ENCODE data around the gene AGGF1. TPM values are rescaled to one million over a fixed set of nuclear protein-coding genes. Genes with fewer than 3 reads are reported as not detected.
"Not testable (repeated sequence)": the region's sequence is repeated elsewhere in the genome, so short reads cannot be mapped to it uniquely, and the experiment has no call there.

AGGF1 gene
- total RNA-seq, 1 donor from 2014 or later, result 32.9 TPM

- intact Hi-C loops (cut with micrococcal nuclease), result no loop called here
- no peak for DNase-seq
- no peak overlapping the region for H3K27ac Mint-ChIP-seq
- H3K4me3 Mint-ChIP-seq, result no peak overlapping the region
- no peaks in the 10 kb centered on the region for H3K9me3 Mint-ChIP-seq
- no peaks in the 10 kb centered on the region for H3K27me3 Mint-ChIP-seq
- peaks cover 53% of the 10 kb centered on the region for H3K36me3 Mint-ChIP-seq (ENCODE audit: low read depth)
- peaks cover 20% of the 10 kb centered on the region for H3K4me1 Mint-ChIP-seq
Measured at GRCh38 chr5:77035950-77036349, 5.7 kb downstream of the AGGF1 start.

GRCh38 chr5:77046416-77047073 lies 16.3 kb downstream of the AGGF1 start:
- Mint-ChIP-seq H3K9me3 (no peaks in the 10 kb centered on the region), H3K4me1 (peaks cover 11% of the 10 kb centered on the region), H3K36me3 (ENCODE audit: low read depth) (peaks cover 43% of the 10 kb centered on the region), H3K27ac (no peak overlapping the region), H3K4me3 (no peak overlapping the region), H3K27me3 (no peaks in the 10 kb centered on the region)
- no peak for DNase-seq
- intact Hi-C loops (cut with micrococcal nuclease), result no loop called here

- no peaks in the 10 kb centered on the region for H3K9me3 Mint-ChIP-seq
- intact Hi-C loops (cut with micrococcal nuclease), result no loop called here
Measured at GRCh38 chr5:77064040-77064439, 33.8 kb downstream of the AGGF1 start.

GRCh38 chr5:77065256-77065655 lies 35.1 kb downstream of the AGGF1 start:
- no peak for DNase-seq
- Mint-ChIP-seq H3K9me3 (no peaks in the 10 kb centered on the region), H3K27ac (no peak overlapping the region), H3K4me1 (peaks cover 13% of the 10 kb centered on the region), H3K4me3 (no peak overlapping the region), H3K27me3 (no peaks in the 10 kb centered on the region), H3K36me3 (ENCODE audit: low read depth) (peaks cover 51% of the 10 kb centered on the region)
- intact Hi-C loops (cut with micrococcal nuclease), result no loop called here

More at GRCh38 chr5:77064040-77064439, 33.8 kb downstream of the AGGF1 start:
- no peak overlapping the region for H3K27ac Mint-ChIP-seq
- H3K4me1 Mint-ChIP-seq, result peaks cover 13% of the 10 kb centered on the region
- no peaks in the 10 kb centered on the region for H3K27me3 Mint-ChIP-seq
- H3K36me3 Mint-ChIP-seq (ENCODE audit: low read depth), result peaks cover 50% of the 10 kb centered on the region
- no peak for DNase-seq
- no peak overlapping the region for H3K4me3 Mint-ChIP-seq

- intact Hi-C loops (cut with micrococcal nuclease), result no loop called here
- peaks cover 13% of the 10 kb centered on the region for H3K4me1 Mint-ChIP-seq
- H3K27ac Mint-ChIP-seq, result no peak overlapping the region
- DNase-seq, result no peak
- H3K9me3 Mint-ChIP-seq, result no peaks in the 10 kb centered on the region
- no peak overlapping the region for H3K4me3 Mint-ChIP-seq
- no peaks in the 10 kb centered on the region for H3K27me3 Mint-ChIP-seq
- peaks cover 48% of the 10 kb centered on the region for H3K36me3 Mint-ChIP-seq (ENCODE audit: low read depth)
Measured at GRCh38 chr5:77066184-77066583, 36.0 kb downstream of the AGGF1 start.

- DNase-seq, result no peak
- peaks cover 41% of the 10 kb centered on the region for H3K36me3 Mint-ChIP-seq (ENCODE audit: low read depth)
- peaks cover 13% of the 10 kb centered on the region for H3K4me1 Mint-ChIP-seq
- H3K27ac Mint-ChIP-seq, result no peak overlapping the region
- no peak overlapping the region for H3K4me3 Mint-ChIP-seq
- no peaks in the 10 kb centered on the region for H3K9me3 Mint-ChIP-seq
- intact Hi-C loops (cut with micrococcal nuclease), result no loop called here
- no peaks in the 10 kb centered on the region for H3K27me3 Mint-ChIP-seq
Measured at GRCh38 chr5:77066823-77067442, 36.7 kb downstream of the AGGF1 start.

- no peaks in the 10 kb centered on the region for H3K9me3 Mint-ChIP-seq
- H3K4me1 Mint-ChIP-seq, result peaks cover 4% of the 10 kb centered on the region
- no peak for DNase-seq
- H3K27me3 Mint-ChIP-seq, result no peaks in the 10 kb centered on the region
- peaks cover 12% of the 10 kb centered on the region for H3K36me3 Mint-ChIP-seq (ENCODE audit: low read depth)
- no peak overlapping the region for H3K27ac Mint-ChIP-seq
- intact Hi-C loops (cut with micrococcal nuclease), result no loop called here
- H3K4me3 Mint-ChIP-seq, result no peak overlapping the region
Measured at GRCh38 chr5:77073667-77074066, 43.5 kb downstream of the AGGF1 start.

- Mint-ChIP-seq H3K27me3 (no peaks in the 10 kb centered on the region), H3K4me1 (peaks cover 4% of the 10 kb centered on the region), H3K27ac (no peak overlapping the region), H3K4me3 (no peak overlapping the region), H3K9me3 (no peaks in the 10 kb centered on the region), H3K36me3 (ENCODE audit: low read depth) (peaks cover 9% of the 10 kb centered on the region)
- DNase-seq, result no peak
- intact Hi-C loops (cut with micrococcal nuclease), result loop anchor here (5.0 kb wide), 1 partner anchor 418 kb away; the partner anchor contains the start of gene WDR41
Measured at GRCh38 chr5:77074745-77075144, 44.5 kb downstream of the AGGF1 start.

GRCh38 chr5:77076961-77077828 lies 47.0 kb downstream of the AGGF1 start:
- no peak overlapping the region for H3K27ac Mint-ChIP-seq
- H3K36me3 Mint-ChIP-seq (ENCODE audit: low read depth), result peaks cover 4% of the 10 kb centered on the region
- DNase-seq, result peak; percentile 89
- no peaks in the 10 kb centered on the region for H3K9me3 Mint-ChIP-seq
- peaks cover 4% of the 10 kb centered on the region for H3K4me1 Mint-ChIP-seq
- H3K27me3 Mint-ChIP-seq, result no peaks in the 10 kb centered on the region
- intact Hi-C loops (cut with micrococcal nuclease), result loop anchor here (1.0 to 5.0 kb wide), 3 partner anchors 47 to 415 kb away; partner anchors contain the start of genes AGGF1 and WDR41
- H3K4me3 Mint-ChIP-seq, result peak overlapping the region; percentile 66

- Mint-ChIP-seq H3K27me3 (no peaks in the 10 kb centered on the region), H3K4me1 (peaks cover 4% of the 10 kb centered on the region), H3K27ac (no peak overlapping the region), H3K36me3 (ENCODE audit: low read depth) (peaks cover 4% of the 10 kb centered on the region), H3K4me3 (peak overlapping the region; percentile 54), H3K9me3 (no peaks in the 10 kb centered on the region)
- intact Hi-C loops (cut with micrococcal nuclease), result loop anchor here (1.0 to 5.0 kb wide), 3 partner anchors 48 to 414 kb away; partner anchors contain the start of genes AGGF1 and WDR41
- DNase-seq, result no peak
Measured at GRCh38 chr5:77077829-77078176, 47.6 kb downstream of the AGGF1 start.

GRCh38 chr5:77080479-77080878 lies 50.3 kb downstream of the AGGF1 start:
- H3K4me3 Mint-ChIP-seq; H3K9me3 Mint-ChIP-seq; H3K4me1 Mint-ChIP-seq; H3K27me3 Mint-ChIP-seq; H3K27ac Mint-ChIP-seq; intact Hi-C loops (cut with micrococcal nuclease); DNase-seq; H3K36me3 Mint-ChIP-seq (ENCODE audit: low read depth): not testable (repeated sequence)

- peaks cover 4% of the 10 kb centered on the region for H3K4me1 Mint-ChIP-seq
- peaks cover 5% of the 10 kb centered on the region for H3K27me3 Mint-ChIP-seq
- intact Hi-C loops (cut with micrococcal nuclease), result no loop called here
- H3K4me3 Mint-ChIP-seq, result no peak overlapping the region
- no peak overlapping the region for H3K27ac Mint-ChIP-seq
- no peaks in the 10 kb centered on the region for H3K9me3 Mint-ChIP-seq
- H3K36me3 Mint-ChIP-seq (ENCODE audit: low read depth), result peaks cover 4% of the 10 kb centered on the region
- DNase-seq, result no peak
Measured at GRCh38 chr5:77080905-77081304, 50.7 kb downstream of the AGGF1 start.

- Mint-ChIP-seq H3K27ac (no peak overlapping the region), H3K27me3 (peaks cover 7% of the 10 kb centered on the region), H3K36me3 (ENCODE audit: low read depth) (no peaks in the 10 kb centered on the region), H3K9me3 (no peaks in the 10 kb centered on the region), H3K4me1 (peaks cover 7% of the 10 kb centered on the region), H3K4me3 (no peak overlapping the region)
- DNase-seq, result no peak
- intact Hi-C loops (cut with micrococcal nuclease), result no loop called here
Measured at GRCh38 chr5:77082280-77082679, 52.1 kb downstream of the AGGF1 start.

- intact Hi-C loops (cut with micrococcal nuclease), result no loop called here
- H3K27me3 Mint-ChIP-seq, result peaks cover 10% of the 10 kb centered on the region
Measured at GRCh38 chr5:77083088-77083487, 52.9 kb downstream of the AGGF1 start.

More at GRCh38 chr5:77083088-77083487, 52.9 kb downstream of the AGGF1 start:
- H3K4me3 Mint-ChIP-seq, result no peak overlapping the region
- H3K27ac Mint-ChIP-seq, result no peak overlapping the region
- H3K9me3 Mint-ChIP-seq, result no peaks in the 10 kb centered on the region
- H3K36me3 Mint-ChIP-seq (ENCODE audit: low read depth), result no peaks in the 10 kb centered on the region
- H3K4me1 Mint-ChIP-seq, result peaks cover 11% of the 10 kb centered on the region
- no peak for DNase-seq

All from activated CD4-positive, alpha-beta T cell treated with anti-CD3 and anti-CD28 coated beads, Interleukin-2, amount 10 ng/mL, durations not matched to agents 24 days and 14 days (primary cell).